Transverse colon (tissue), 4 donors: ENCODE results near the gene C1orf185. TPM values are rescaled to one million over a fixed set of nuclear protein-coding genes. Genes with fewer than 3 reads are reported as not detected.

Experiments used
- DNase-seq: peaks from one replicate; pipeline ENCODE4 v3.0.0-alpha.2; 2019
- H3K27ac ChIP-seq, 4 donors: fragments of 200-600 bp; sonication (generic); 2 replicates each; pipeline ENCODE4 v1.5.1; 2016 to 2018; ENCODE audit warnings: inconsistent platforms in 4 of 4
- H3K27me3 ChIP-seq: fragments of 200-600 bp; sonication (generic); 2 replicates; pipeline ENCODE4 v1.5.1; 2017; ENCODE audit warnings: inconsistent platforms
- H3K36me3 ChIP-seq, 4 donors: fragments of 200-600 bp; sonication (generic); 2 replicates each; pipeline ENCODE4 v1.5.1; 2017 to 2019; ENCODE audit warnings: inconsistent platforms in 4 of 4
- H3K4me1 ChIP-seq, 4 donors: fragments of 200-600 bp; sonication (generic); 2 replicates each; pipeline ENCODE4 v1.5.1; 2017 to 2020; ENCODE audit warnings: inconsistent platforms in 4 of 4
- H3K4me3 ChIP-seq, 4 donors: fragments of 200-600 bp; sonication (generic); 1 replicate in 1 of 4; 2 replicates in 3 of 4; pipeline versions ENCODE4 v1.5.1 to v1.6.1; 2017 to 2019; ENCODE audit warnings: inconsistent platforms in 4 of 4
- H3K9me3 ChIP-seq, 2 donors: fragments of 200-600 bp; sonication (generic); 2 replicates each; pipeline ENCODE4 v1.5.1; 2017 to 2019; ENCODE audit warnings: inconsistent platforms in 2 of 2
- EP300 ChIP-seq: sonication (generic); formaldehyde crosslinking; IDR thresholded peaks from one replicate; pipeline ENCODE4 v1.6.1; 2017; ENCODE audit warnings: antibody characterized with exemption, low read depth
- POLR2A ChIP-seq: fragments of 450-650 bp; IDR thresholded peaks from one replicate; pipeline ENCODE4 v1.6.1; 2016; ENCODE audit warnings: antibody characterized with exemption, mild to moderate bottlenecking, moderate library complexity
- POLR2AphosphoS5 ChIP-seq, 3 donors: sonication (generic); formaldehyde crosslinking; IDR thresholded peaks; one replicate each; pipeline ENCODE4 v1.6.1; 2016; ENCODE audit warnings: antibody characterized with exemption in 3 of 3
- WGBS, 2 donors: methylation state at CpG; one replicate each; pipeline ENCODE4 v1.1.5; 2018; ENCODE audit warnings: low coverage in 1 of 2; 5-methylcytosine and 5-hydroxymethylcytosine counted together
- in situ Hi-C, 4 donors: fragments of 200-750 bp; cut with MboI; loops; one replicate each; pipeline versions ENCODE4 v1.15.0 to v1.15.1; 2017; ENCODE audit warnings: low sequenced_read_pairs in 3 of 4, low pct_ligation_motif_present in 1 of 4, low pct_unique_long_range_greater_than_20kb in 1 of 4
- intact Hi-C: fragments of 100-400 bp; cut with DNase I; formaldehyde crosslinking; loops from one replicate; pipeline ENCODE4 v1.15.1; 2023; ENCODE audit warnings: low total_unique reads
- total RNA-seq, 4 donors: library from RNA; depleted of rRNA; stranded (reverse); fragments of >200 nt; gene quantifications; one replicate each; pipeline ENCODE4 v1.1.0, GENCODE V29; 2016
- TF ChIP-seq, protein P1 (sequence below), 5 experiments: fragments of 200-600 bp in 3 of 5; fragments of 450-650 bp in 2 of 5; sonication (generic) in 3 of 5; IDR thresholded peaks; 1 replicate in 2 of 5; 2 replicates in 3 of 5; pipeline ENCODE4 v1.5.1; 2016 to 2017; ENCODE audit warnings: antibody characterized with exemption in 5 of 5, inconsistent platforms in 3 of 5, mild to moderate bottlenecking in 2 of 5, moderate library complexity in 1 of 5

Gene C1orf185
- total RNA-seq, 4 donors from 2014 or later = not detected

DNA sequence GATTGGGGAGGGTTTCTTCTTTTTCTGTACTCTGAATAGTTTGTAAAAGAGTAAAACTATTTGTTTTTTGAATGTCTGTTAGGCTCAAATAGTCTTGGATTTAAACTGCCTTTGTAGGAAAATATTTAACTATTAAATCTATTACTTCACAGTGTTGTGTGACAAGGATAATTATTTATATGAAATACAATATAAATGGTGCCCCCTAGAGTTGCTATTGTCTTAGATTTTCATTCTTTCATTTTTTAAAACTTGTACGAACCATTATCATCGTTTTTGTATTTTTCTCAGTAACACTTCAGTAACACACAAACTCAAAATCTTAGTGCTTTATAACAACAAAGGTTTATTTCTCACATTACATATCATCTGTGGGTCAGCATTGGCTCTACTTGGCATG is 37.4 kb downstream of the C1orf185 start:
- no peaks in the 10 kb centered on the region for H3K27me3 ChIP-seq
- in situ Hi-C loops = no loop called here
- no peaks in the 10 kb centered on the region for H3K9me3 ChIP-seq
- H3K4me3 ChIP-seq = no peak overlapping the region
- TF ChIP-seq POLR2A = no peak
- 41 to 49% methylated on average over 2 of the region's 2 CpGs for WGBS, 2 donors
- intact Hi-C loops = no loop called here
- H3K36me3 ChIP-seq = no peaks in the 10 kb centered on the region
- no peaks in the 10 kb centered on the region for H3K4me1 ChIP-seq
- no peak for DNase-seq
- no peak overlapping the region for H3K27ac ChIP-seq

DNA sequence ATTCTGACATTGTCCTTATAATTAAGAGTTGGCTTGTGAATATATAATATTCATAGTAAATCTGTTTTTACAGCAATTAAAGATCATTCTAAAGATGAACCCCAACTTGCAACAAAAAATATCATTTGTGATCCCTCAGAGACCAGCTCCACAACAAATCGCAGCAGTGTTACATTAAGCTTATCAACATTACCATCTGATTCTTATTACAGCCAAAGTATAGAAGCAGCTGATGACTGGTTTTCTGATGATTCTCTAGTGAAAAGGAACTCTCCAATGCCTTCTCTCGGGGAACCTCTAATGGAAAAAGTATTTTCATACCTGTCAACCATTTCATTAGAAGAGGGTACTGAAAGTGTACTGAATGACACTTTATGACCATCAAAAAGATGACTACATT is 45.4 kb downstream of the C1orf185 start:
- 83 to 85% methylated on average over 2 of the region's 2 CpGs for WGBS, 2 donors
- H3K36me3 ChIP-seq = no peaks in the 10 kb centered on the region
- H3K27me3 ChIP-seq = no peaks in the 10 kb centered on the region
- no peaks in the 10 kb centered on the region for H3K9me3 ChIP-seq
- DNase-seq = no peak
- intact Hi-C loops = no loop called here
- no peak overlapping the region for H3K27ac ChIP-seq
- in situ Hi-C loops = no loop called here
- TF ChIP-seq EP300 (no peak), POLR2A (no peak), POLR2AphosphoS5 (IDR thresholded peaks at IDR 0.05) (no peak)
- TF ChIP-seq, protein P1, sequence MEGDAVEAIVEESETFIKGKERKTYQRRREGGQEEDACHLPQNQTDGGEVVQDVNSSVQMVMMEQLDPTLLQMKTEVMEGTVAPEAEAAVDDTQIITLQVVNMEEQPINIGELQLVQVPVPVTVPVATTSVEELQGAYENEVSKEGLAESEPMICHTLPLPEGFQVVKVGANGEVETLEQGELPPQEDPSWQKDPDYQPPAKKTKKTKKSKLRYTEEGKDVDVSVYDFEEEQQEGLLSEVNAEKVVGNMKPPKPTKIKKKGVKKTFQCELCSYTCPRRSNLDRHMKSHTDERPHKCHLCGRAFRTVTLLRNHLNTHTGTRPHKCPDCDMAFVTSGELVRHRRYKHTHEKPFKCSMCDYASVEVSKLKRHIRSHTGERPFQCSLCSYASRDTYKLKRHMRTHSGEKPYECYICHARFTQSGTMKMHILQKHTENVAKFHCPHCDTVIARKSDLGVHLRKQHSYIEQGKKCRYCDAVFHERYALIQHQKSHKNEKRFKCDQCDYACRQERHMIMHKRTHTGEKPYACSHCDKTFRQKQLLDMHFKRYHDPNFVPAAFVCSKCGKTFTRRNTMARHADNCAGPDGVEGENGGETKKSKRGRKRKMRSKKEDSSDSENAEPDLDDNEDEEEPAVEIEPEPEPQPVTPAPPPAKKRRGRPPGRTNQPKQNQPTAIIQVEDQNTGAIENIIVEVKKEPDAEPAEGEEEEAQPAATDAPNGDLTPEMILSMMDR (IDR thresholded peaks at IDR 0.05) = no peak
- peaks cover 0 to 4% (median 0%) of the 10 kb centered on the region in 4 donors for H3K4me1 ChIP-seq
- no peak overlapping the region for H3K4me3 ChIP-seq

DNA sequence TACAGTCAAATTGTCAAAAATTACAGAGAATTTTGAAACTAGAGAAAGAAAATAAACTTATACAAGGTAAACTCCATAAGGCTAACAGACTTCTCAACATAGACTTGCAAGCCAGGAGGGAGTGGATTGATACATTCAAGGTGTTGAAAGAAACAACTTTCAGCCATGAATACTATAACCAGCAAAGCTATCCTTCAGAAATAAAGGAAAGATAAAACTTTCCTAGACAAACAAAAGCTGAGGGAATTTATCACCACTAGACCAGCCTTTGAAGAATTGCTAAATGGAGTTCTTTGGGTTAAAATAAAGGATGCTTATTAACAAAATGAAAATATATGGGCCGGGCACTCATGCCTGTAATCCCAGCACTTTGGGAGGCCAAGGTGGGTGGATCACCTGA is 52.7 kb downstream of the C1orf185 start:
- in situ Hi-C loops (no loop called here), intact Hi-C loops (no loop called here)
- WGBS, 2 donors = 100% methylated on average over 1 of the region's 1 CpG
- DNase-seq = no peak
- Histone ChIP-seq H3K27me3 (no peaks in the 10 kb centered on the region), H3K4me3 (no peak overlapping the region), H3K27ac (no peak overlapping the region), H3K9me3 (peaks cover 13% of the 10 kb centered on the region in 2 donors), H3K4me1 (peaks cover 0 to 4% (median 0%) of the 10 kb centered on the region in 4 donors), H3K36me3 (no peaks in the 10 kb centered on the region)
- TF ChIP-seq EP300 = no peak
- no peak for TF ChIP-seq POLR2AphosphoS5 (IDR thresholded peaks at IDR 0.05)
- TF ChIP-seq POLR2A = no peak
- TF ChIP-seq, protein P1 (IDR thresholded peaks at IDR 0.05) = no peak

DNA sequence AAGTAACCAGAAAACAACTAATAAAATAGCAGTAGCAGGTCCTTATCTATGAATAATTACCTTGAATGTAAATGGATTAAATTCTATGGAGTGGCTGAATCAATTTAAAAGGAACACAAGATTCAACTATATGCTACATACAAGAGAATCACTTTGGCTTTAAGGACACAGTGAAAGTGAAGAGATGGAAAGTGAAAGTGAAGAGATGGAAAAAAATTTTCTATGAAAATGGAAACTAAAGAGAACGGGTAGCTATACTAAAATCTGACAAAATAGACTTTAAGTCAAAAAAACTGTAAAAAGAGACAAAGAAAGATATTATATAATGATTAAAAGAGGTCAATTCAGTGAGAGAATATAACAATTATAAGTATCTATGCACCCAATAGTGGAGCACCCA is 54.7 kb downstream of the C1orf185 start:
- TF ChIP-seq, protein P1 (IDR thresholded peaks at IDR 0.05) = no peak
- TF ChIP-seq POLR2AphosphoS5 (IDR thresholded peaks at IDR 0.05) (no peak), EP300 (no peak), POLR2A (no peak)
- WGBS, 2 donors = 24 to 25% methylated on average over 1 of the region's 1 CpG
- Histone ChIP-seq H3K4me1 (no peaks in the 10 kb centered on the region), H3K4me3 (no peak overlapping the region), H3K27ac (no peak overlapping the region), H3K9me3 (peaks cover 13% of the 10 kb centered on the region in 2 donors), H3K36me3 (no peaks in the 10 kb centered on the region), H3K27me3 (no peaks in the 10 kb centered on the region)
- in situ Hi-C loops = no loop called here
- intact Hi-C loops = no loop called here
- DNase-seq = no peak

DNA sequence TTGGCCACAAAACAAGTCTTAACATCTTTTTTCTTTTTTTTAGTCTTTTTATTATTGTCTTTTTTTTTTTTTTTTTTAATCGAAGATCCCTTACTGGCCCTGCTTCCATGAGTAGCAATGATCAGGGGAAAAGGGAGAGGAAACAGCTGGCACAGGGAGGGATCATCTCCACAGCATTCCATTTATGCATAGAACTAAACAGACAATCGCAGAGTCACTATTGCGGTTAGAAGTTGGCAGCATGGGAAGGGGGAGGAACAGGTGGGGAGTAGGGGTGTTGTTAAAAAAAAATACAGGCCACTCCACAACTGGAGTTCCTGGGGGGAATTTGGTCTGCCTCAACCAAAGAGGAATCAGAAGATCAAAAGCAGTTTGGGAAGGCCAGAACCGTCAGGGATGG is 55.4 kb downstream of the C1orf185 start:
- DNase-seq = no peak
- no peaks in the 10 kb centered on the region for H3K27me3 ChIP-seq
- no peak overlapping the region for H3K27ac ChIP-seq
- 75 to 80% methylated on average over 2 to 4 of the region's 4 CpGs for WGBS, 2 donors
- TF ChIP-seq POLR2AphosphoS5 (IDR thresholded peaks at IDR 0.05) (no peak), EP300 (no peak), POLR2A (no peak)
- TF ChIP-seq, protein P1 (IDR thresholded peaks at IDR 0.05) = no peak
- H3K36me3 ChIP-seq = no peaks in the 10 kb centered on the region
- no peaks in the 10 kb centered on the region for H3K4me1 ChIP-seq
- intact Hi-C loops (no loop called here), in situ Hi-C loops (no loop called here)
- H3K4me3 ChIP-seq = no peak overlapping the region
- peaks cover 13% of the 10 kb centered on the region in 2 donors for H3K9me3 ChIP-seq
